Mesendoderm (in vitro differentiated cells): ENCODE data around the gene PLEKHG3.
"Not testable (repeated sequence)": the region's sequence is repeated elsewhere in the genome, so short reads cannot be mapped to it uniquely, and the experiment has no call there.

Experiments used
- DNase-seq: peaks from one replicate; pipeline ENCODE4 v3.0.0; 2013
- H2AK5ac ChIP-seq: 2 replicates; pipeline ENCODE4 v1.6.1; 2013; ENCODE audit warnings: low read length, inconsistent platforms
- H2BK120ac ChIP-seq: 2 replicates; pipeline ENCODE4 v1.6.1; 2013; ENCODE audit warnings: low read depth, mild to moderate bottlenecking, low read length, moderate library complexity, mixed read lengths
- H2BK15ac ChIP-seq: replicated peaks from 2 replicates; pipeline ENCODE4 v1.6.1; 2013; ENCODE audit warnings: low read depth, mild to moderate bottlenecking, moderate library complexity
- H2BK5ac ChIP-seq: 2 replicates; pipeline ENCODE4 v1.6.1; 2013; ENCODE audit warnings: low read length, inconsistent platforms
- H3K18ac ChIP-seq: 2 replicates; pipeline ENCODE4 v1.6.1; 2013; ENCODE audit warnings: mild to moderate bottlenecking, low read length, mixed read lengths
- H3K23ac ChIP-seq: one replicate; pipeline ENCODE4 v1.6.1; 2013; ENCODE audit warnings: low read length
- H3K27ac ChIP-seq: 2 replicates; pipeline ENCODE4 v1.5.1; 2013; ENCODE audit warnings: low read depth, mild to moderate bottlenecking, inconsistent platforms, low read length, moderate library complexity
- H3K27me3 ChIP-seq: 2 replicates; pipeline ENCODE4 v1.6.1; 2013; ENCODE audit warnings: low read length, control low read depth, mild to moderate bottlenecking, inconsistent platforms; ENCODE audit not compliant: insufficient read depth, poor library complexity
- H3K36me3 ChIP-seq: 2 replicates; pipeline ENCODE4 v1.6.1; 2013; ENCODE audit warnings: low read length, inconsistent platforms; ENCODE audit not compliant: control insufficient read depth, insufficient read depth
- H3K4ac ChIP-seq: one replicate; pipeline ENCODE4 v1.6.1; 2013; ENCODE audit warnings: low read depth, mild to moderate bottlenecking, low read length, moderate library complexity
- H3K4me1 ChIP-seq: 2 replicates; pipeline ENCODE4 v1.6.1; 2013; ENCODE audit warnings: low read depth, low read length, inconsistent platforms; ENCODE audit not compliant: control insufficient read depth
- H3K4me2 ChIP-seq: 2 replicates; pipeline ENCODE4 v1.6.1; 2013; ENCODE audit warnings: low read length
- H3K4me3 ChIP-seq: 2 replicates; pipeline ENCODE4 v1.5.1; 2013; ENCODE audit warnings: mild to moderate bottlenecking, low read length
- H3K56ac ChIP-seq: one replicate; pipeline ENCODE4 v1.6.1; 2013; ENCODE audit warnings: low read length
- H3K79me1 ChIP-seq: 2 replicates; pipeline ENCODE4 v1.6.1; 2013; ENCODE audit warnings: low read length, inconsistent platforms
- H3K79me2 ChIP-seq: 2 replicates; pipeline ENCODE4 v1.6.1; 2013; ENCODE audit warnings: mild to moderate bottlenecking, low read length; ENCODE audit not compliant: control insufficient read depth, insufficient read depth
- H3K9ac ChIP-seq: 2 replicates; pipeline ENCODE4 v1.6.1; 2013; ENCODE audit warnings: low read length, inconsistent platforms
- H4K5ac ChIP-seq: one replicate; pipeline ENCODE4 v1.6.1; 2013; ENCODE audit warnings: low read length
- H4K8ac ChIP-seq: one replicate; pipeline ENCODE4 v1.6.1; 2013; ENCODE audit warnings: low read depth, mild to moderate bottlenecking, control low read depth, low read length, moderate library complexity
- WGBS: extraction: QIAGEN DNeasy Blood & Tissue Kit; methylation state at CpG from one replicate; pipeline ENCODE4 v1.1.7; 2013; ENCODE audit warnings: low lambda C conversion rate, missing lambda C conversion rate; ENCODE audit not compliant: insufficient coverage; ENCODE audit errors: extremely low coverage; 5-methylcytosine and 5-hydroxymethylcytosine counted together

Gene PLEKHG3

GRCh38 chr14:64688811-64689281 is 15.4 kb upstream of the PLEKHG3 start:
- DNase-seq: peak; percentile 90
- Histone ChIP-seq H2BK5ac (no peak overlapping the region), H2BK15ac (no peak overlapping the region), H3K4me3 (no peak overlapping the region), H3K27ac (no peak overlapping the region), H3K56ac (no peak overlapping the region), H3K9ac (no peak overlapping the region), H3K4me2 (no peak overlapping the region), H3K79me2 (no peaks in the 10 kb centered on the region), H3K4ac (no peak overlapping the region), H2AK5ac (no peak overlapping the region), H3K79me1 (no peaks in the 10 kb centered on the region), H4K5ac (no peak overlapping the region), H3K23ac (no peak overlapping the region), H4K8ac (no peak overlapping the region), H2BK120ac (no peak overlapping the region), H3K27me3 (no peaks in the 10 kb centered on the region), H3K18ac (no peak overlapping the region), H3K36me3 (no peaks in the 10 kb centered on the region), H3K4me1 (peaks cover 8% of the 10 kb centered on the region)
- WGBS: no CpG with 5 or more reads among the region's 7 CpGs

- Histone ChIP-seq H3K9ac (no peak overlapping the region), H4K8ac (no peak overlapping the region), H3K79me2 (no peaks in the 10 kb centered on the region), H3K36me3 (no peaks in the 10 kb centered on the region), H3K4me2 (no peak overlapping the region), H3K4me1 (peaks cover 8% of the 10 kb centered on the region), H3K56ac (no peak overlapping the region), H2BK5ac (no peak overlapping the region), H2BK15ac (no peak overlapping the region), H3K79me1 (no peaks in the 10 kb centered on the region), H3K18ac (no peak overlapping the region), H4K5ac (no peak overlapping the region), H2AK5ac (no peak overlapping the region), H3K23ac (no peak overlapping the region), H2BK120ac (no peak overlapping the region), H3K27me3 (no peaks in the 10 kb centered on the region), H3K4me3 (no peak overlapping the region), H3K27ac (no peak overlapping the region), H3K4ac (no peak overlapping the region)
- WGBS: no CpG with 5 or more reads among the region's 3 CpGs
- DNase-seq: no peak
Measured at GRCh38 chr14:64689289-64689688, 14.9 kb upstream of the PLEKHG3 start.

GRCh38 chr14:64690607-64691006 is 13.6 kb upstream of the PLEKHG3 start:
- not testable (repeated sequence) for H3K56ac ChIP-seq, H3K4me2 ChIP-seq, H2BK120ac ChIP-seq, DNase-seq, H3K4ac ChIP-seq, H2BK5ac ChIP-seq, H3K18ac ChIP-seq, H3K79me2 ChIP-seq, H2BK15ac ChIP-seq, H3K79me1 ChIP-seq, H2AK5ac ChIP-seq, H3K4me3 ChIP-seq, H3K9ac ChIP-seq, H3K36me3 ChIP-seq, H4K8ac ChIP-seq, H3K4me1 ChIP-seq, H3K23ac ChIP-seq, H3K27ac ChIP-seq, H3K27me3 ChIP-seq, H4K5ac ChIP-seq
- no CpG with 5 or more reads among the region's 6 CpGs for WGBS

- no peaks in the 10 kb centered on the region for H3K36me3 ChIP-seq
- no peak overlapping the region for H3K18ac ChIP-seq
- H3K4me3 ChIP-seq: no peak overlapping the region
- no peak overlapping the region for H2BK120ac ChIP-seq
- H3K4ac ChIP-seq: no peak overlapping the region
- H3K79me2 ChIP-seq: no peaks in the 10 kb centered on the region
- no peak overlapping the region for H4K8ac ChIP-seq
- no peak overlapping the region for H3K27ac ChIP-seq
- WGBS: no CpG with 5 or more reads among the region's 2 CpGs
- no peak overlapping the region for H2AK5ac ChIP-seq
- H2BK15ac ChIP-seq: no peak overlapping the region
- no peak overlapping the region for H3K56ac ChIP-seq
- no peak overlapping the region for H2BK5ac ChIP-seq
- no peak for DNase-seq
- H3K27me3 ChIP-seq: no peaks in the 10 kb centered on the region
- no peak overlapping the region for H4K5ac ChIP-seq
- H3K4me2 ChIP-seq: no peak overlapping the region
- H3K23ac ChIP-seq: no peak overlapping the region
- peaks cover 8% of the 10 kb centered on the region for H3K4me1 ChIP-seq
- H3K9ac ChIP-seq: no peak overlapping the region
- H3K79me1 ChIP-seq: no peaks in the 10 kb centered on the region
Measured at GRCh38 chr14:64691376-64691775, 12.8 kb upstream of the PLEKHG3 start.

GRCh38 chr14:64692189-64692985 is 11.8 kb upstream of the PLEKHG3 start:
- H3K18ac ChIP-seq: no peak overlapping the region
- H3K79me1 ChIP-seq: no peaks in the 10 kb centered on the region
- DNase-seq: no peak
- no peak overlapping the region for H3K4me3 ChIP-seq
- H4K8ac ChIP-seq: no peak overlapping the region
- H3K4me1 ChIP-seq: peaks cover 8% of the 10 kb centered on the region
- H3K27me3 ChIP-seq: no peaks in the 10 kb centered on the region
- H2BK120ac ChIP-seq: no peak overlapping the region
- H4K5ac ChIP-seq: no peak overlapping the region
- no peaks in the 10 kb centered on the region for H3K79me2 ChIP-seq
- no peaks in the 10 kb centered on the region for H3K36me3 ChIP-seq
- no peak overlapping the region for H3K23ac ChIP-seq
- no peak overlapping the region for H2BK5ac ChIP-seq
- no peak overlapping the region for H2BK15ac ChIP-seq
- H3K9ac ChIP-seq: no peak overlapping the region
- H3K4me2 ChIP-seq: no peak overlapping the region
- no CpG with 5 or more reads among the region's 5 CpGs for WGBS
- H3K4ac ChIP-seq: no peak overlapping the region
- H3K56ac ChIP-seq: no peak overlapping the region
- H3K27ac ChIP-seq: no peak overlapping the region
- H2AK5ac ChIP-seq: peak overlapping the region; percentile 81
